HepG2 (cell line): ENCODE measurements around the gene EWSR1. TPM values are rescaled to one million over a fixed set of nuclear protein-coding genes. Genes with fewer than 3 reads are reported as not detected.
A peak's percentile ranks its signal among the peaks of the same experiment; 100 is the strongest.

ENCODE experiments used
- AHR ChIP-seq: IDR thresholded peaks from 2 replicates; pipeline ENCODE4 v1.6.1; 2018; ENCODE audit warnings: missing genetic modification reagents, missing compliant biosample characterization
- CHD2 ChIP-seq: IDR thresholded peaks from 2 replicates; pipeline ENCODE4 v1.6.1; 2011; ENCODE audit warnings: low read depth, low read length, improper control_type of control experiment
- HOXA9 ChIP-seq: sonication (generic); formaldehyde crosslinking; IDR thresholded peaks from 2 replicates; pipeline ENCODE4 v1.8.1; 2022; ENCODE audit warnings: missing genetic modification reagents, mild to moderate bottlenecking, moderate library complexity, borderline replicate concordance
- JUN ChIP-seq: sonication (generic); formaldehyde crosslinking; IDR thresholded peaks from 2 replicates; pipeline ENCODE4 v1.4.0; 2020; ENCODE audit warnings: mild to moderate bottlenecking, missing genetic modification reagents
- LCORL ChIP-seq, 2 experiments: fragments of 450-650 bp in 1 of 2; sonication (generic) in 1 of 2; formaldehyde crosslinking in 1 of 2; IDR thresholded peaks; 2 replicates each; pipeline versions ENCODE4 v1.5.0 to v1.6.1; 2017 to 2020; ENCODE audit warnings: antibody characterized with exemption in 1 of 2, missing genetic modification reagents in 1 of 2
- NONO ChIP-seq, 2 experiments: fragments of 450-650 bp in 1 of 2; sonication (generic) in 1 of 2; formaldehyde crosslinking in 1 of 2; IDR thresholded peaks in 1 of 2; conservative IDR thresholded peaks in 1 of 2; 2 replicates each; pipeline versions ENCODE4 v1.6.1 to v1.8.0; 2017 to 2022; ENCODE audit warnings: mild to moderate bottlenecking in 1 of 2, missing genetic modification reagents in 1 of 2, moderate library complexity in 1 of 2
- PPARG ChIP-seq: conservative IDR thresholded peaks from 2 replicates; pipeline ENCODE4 v1.6.1; 2016; ENCODE audit warnings: missing biosample characterization, missing genetic modification reagents
- RARA ChIP-seq: IDR thresholded peaks from 2 replicates; pipeline ENCODE4 v1.6.1; 2016; ENCODE audit warnings: missing genetic modification reagents, missing compliant biosample characterization
- SMARCE1 ChIP-seq: fragments of 450-650 bp; IDR thresholded peaks from 2 replicates; pipeline ENCODE4 v1.6.1; 2017; ENCODE audit warnings: borderline replicate concordance
- TBP ChIP-seq: sonication (generic); formaldehyde crosslinking; IDR thresholded peaks from 2 replicates; pipeline ENCODE4 v1.5.0; 2020; ENCODE audit warnings: missing genetic modification reagents
- polyA plus RNA-seq, 8 experiments: library from polyadenylated mRNA; depleted of rRNA in 3 of 8; stranded (reverse) in 7 of 8; unstranded in 1 of 8; fragments of >200 nt; fragmentation: Illumina TruSeq in 4 of 8; extraction: Trizol in 4 of 8; gene quantifications; 2 replicates each; pipeline versions ENCODE4 v1.2.1 to v1.2.3, GENCODE V29; 2011 to 2016; ENCODE audit warnings: low read depth in 4 of 8, missing spikeins in 1 of 8, mixed read lengths in 1 of 8; ENCODE audit not compliant: insufficient read depth in 1 of 8
- total RNA-seq, 5 experiments: library from RNA; depleted of rRNA; stranded (reverse); fragments of >200 nt; fragmentation: Illumina TruSeq; extraction: Trizol; gene quantifications; 2 replicates each; pipeline ENCODE4 v1.2.3, GENCODE V29; 2016; ENCODE audit warnings: low read depth in 1 of 5
- TF ChIP-seq, protein P1 (sequence below): sonication (generic); formaldehyde crosslinking; conservative IDR thresholded peaks from 2 replicates; pipeline ENCODE4 v1.4.0; 2020; ENCODE audit warnings: mild to moderate bottlenecking, missing genetic modification reagents, moderate library complexity
- TF ChIP-seq, protein P2 (sequence below): IDR thresholded peaks from 2 replicates; pipeline ENCODE4 v1.6.1; 2016; ENCODE audit warnings: mild to moderate bottlenecking

The EWSR1 gene
- total and polyA plus RNA-seq, 2 of the 13 experiments (the other 11 are each of a cell fraction or from before 2014, with no cell fraction given), result 211 to 326 TPM

- TF ChIP-seq PPARG (CRISPR knock-in tag) (0 out of 2 replicates have a peak, but pooled peaks have one; percentile 25), HOXA9 (CRISPR knock-in tag) (no peak), AHR (CRISPR knock-in tag) (no peak), TBP (CRISPR knock-in tag) (no peak), JUN (CRISPR knock-in tag) (no peak), CHD2 (no peak), RARA (CRISPR knock-in tag) (0 out of 2 replicates have a peak, but pooled peaks have one; percentile 22), SMARCE1 (no peak), LCORL (IDR thresholded peaks at IDR 0.05) (no peak), LCORL (CRISPR knock-in tag; IDR thresholded peaks at IDR 0.05) (peak; percentile 65), NONO (IDR thresholded peaks at IDR 0.05) (no peak), NONO (CRISPR knock-in tag; conservative IDR thresholded peaks at IDR 0.05) (peak; percentile 33; the same call in 1 of the 2 replicates)
- TF ChIP-seq, protein P1, sequence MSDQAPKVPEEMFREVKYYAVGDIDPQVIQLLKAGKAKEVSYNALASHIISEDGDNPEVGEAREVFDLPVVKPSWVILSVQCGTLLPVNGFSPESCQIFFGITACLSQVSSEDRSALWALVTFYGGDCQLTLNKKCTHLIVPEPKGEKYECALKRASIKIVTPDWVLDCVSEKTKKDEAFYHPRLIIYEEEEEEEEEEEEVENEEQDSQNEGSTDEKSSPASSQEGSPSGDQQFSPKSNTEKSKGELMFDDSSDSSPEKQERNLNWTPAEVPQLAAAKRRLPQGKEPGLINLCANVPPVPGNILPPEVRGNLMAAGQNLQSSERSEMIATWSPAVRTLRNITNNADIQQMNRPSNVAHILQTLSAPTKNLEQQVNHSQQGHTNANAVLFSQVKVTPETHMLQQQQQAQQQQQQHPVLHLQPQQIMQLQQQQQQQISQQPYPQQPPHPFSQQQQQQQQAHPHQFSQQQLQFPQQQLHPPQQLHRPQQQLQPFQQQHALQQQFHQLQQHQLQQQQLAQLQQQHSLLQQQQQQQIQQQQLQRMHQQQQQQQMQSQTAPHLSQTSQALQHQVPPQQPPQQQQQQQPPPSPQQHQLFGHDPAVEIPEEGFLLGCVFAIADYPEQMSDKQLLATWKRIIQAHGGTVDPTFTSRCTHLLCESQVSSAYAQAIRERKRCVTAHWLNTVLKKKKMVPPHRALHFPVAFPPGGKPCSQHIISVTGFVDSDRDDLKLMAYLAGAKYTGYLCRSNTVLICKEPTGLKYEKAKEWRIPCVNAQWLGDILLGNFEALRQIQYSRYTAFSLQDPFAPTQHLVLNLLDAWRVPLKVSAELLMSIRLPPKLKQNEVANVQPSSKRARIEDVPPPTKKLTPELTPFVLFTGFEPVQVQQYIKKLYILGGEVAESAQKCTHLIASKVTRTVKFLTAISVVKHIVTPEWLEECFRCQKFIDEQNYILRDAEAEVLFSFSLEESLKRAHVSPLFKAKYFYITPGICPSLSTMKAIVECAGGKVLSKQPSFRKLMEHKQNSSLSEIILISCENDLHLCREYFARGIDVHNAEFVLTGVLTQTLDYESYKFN (CRISPR knock-in tag), result peak; percentile 51; the same call in 1 of the 2 replicates
- TF ChIP-seq, protein P2, sequence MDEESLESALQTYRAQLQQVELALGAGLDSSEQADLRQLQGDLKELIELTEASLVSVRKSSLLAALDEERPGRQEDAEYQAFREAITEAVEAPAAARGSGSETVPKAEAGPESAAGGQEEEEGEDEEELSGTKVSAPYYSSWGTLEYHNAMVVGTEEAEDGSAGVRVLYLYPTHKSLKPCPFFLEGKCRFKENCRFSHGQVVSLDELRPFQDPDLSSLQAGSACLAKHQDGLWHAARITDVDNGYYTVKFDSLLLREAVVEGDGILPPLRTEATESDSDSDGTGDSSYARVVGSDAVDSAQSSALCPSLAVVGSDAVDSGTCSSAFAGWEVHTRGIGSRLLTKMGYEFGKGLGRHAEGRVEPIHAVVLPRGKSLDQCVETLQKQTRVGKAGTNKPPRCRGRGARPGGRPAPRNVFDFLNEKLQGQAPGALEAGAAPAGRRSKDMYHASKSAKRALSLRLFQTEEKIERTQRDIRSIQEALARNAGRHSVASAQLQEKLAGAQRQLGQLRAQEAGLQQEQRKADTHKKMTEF, result no peak
These were observed 48.0 kb upstream of the EWSR1 start (continued) for GRCh38 chr22:29219881-29220670.
